PC-3 (cell line): ENCODE data around the gene KDM5B.

Experiments
- CTCF ChIP-seq: fragments of 300-600 bp; sonication (generic); conservative IDR thresholded peaks from 2 replicates; pipeline ENCODE4 v1.5.1; 2017; ENCODE audit warnings: antibody characterized with exemption, low read depth, mild to moderate bottlenecking, low read length
- EZH2phosphoT487 ChIP-seq: fragments of 300-600 bp; sonication (generic); IDR thresholded peaks from 2 replicates; pipeline ENCODE4 v1.6.1; 2018; ENCODE audit warnings: mild to moderate bottlenecking, antibody characterized with exemption, low read length, borderline replicate concordance

GRCh38 chr1:202836623-202837403 lies 28.6 kb upstream of the KDM5B start:
- no peak for TF ChIP-seq CTCF
- TF ChIP-seq EZH2phosphoT487 = no peak
